H1 (cell line): ENCODE data around the gene CYB561D2. TPM values are rescaled to one million over a fixed set of nuclear protein-coding genes. Genes with fewer than 3 reads are reported as not detected.

ENCODE experiments used
- ASH2L ChIP-seq: fragments of 200-600, 300-600 bp; sonication (generic); IDR thresholded peaks from one replicate; pipeline ENCODE4 v1.7.1; 2017; ENCODE audit warnings: low read length
- CBX5 ChIP-seq: fragments of 300-800, 300-1000 bp; sonication (generic); IDR thresholded peaks from 2 replicates; pipeline ENCODE4 v1.7.1; 2016; ENCODE audit warnings: antibody characterized with exemption, low read length, low read depth
- CTBP2 ChIP-seq: IDR thresholded peaks from 2 replicates; pipeline ENCODE4 v1.7.0; 2011; ENCODE audit warnings: borderline replicate concordance, mild to moderate bottlenecking, moderate library complexity, mixed read lengths, low read length; ENCODE audit not compliant: insufficient read depth, insufficient read length
- HDAC2 ChIP-seq, 2 experiments: fragments of 300-600 bp in 1 of 2; sonication (generic) in 1 of 2; IDR thresholded peaks; 2 replicates each; pipeline ENCODE4 v1.6.1; 2011 to 2012; ENCODE audit warnings: low read depth in 2 of 2, low read length in 2 of 2, mild to moderate bottlenecking in 2 of 2, moderate library complexity in 2 of 2, borderline replicate concordance in 1 of 2, inconsistent platforms in 1 of 2
- JUN ChIP-seq: IDR thresholded peaks from 2 replicates; pipeline ENCODE4 v1.6.1; 2011; ENCODE audit warnings: low read depth, mild to moderate bottlenecking, improper control_type of control experiment, low read length
- TAF1 ChIP-seq: IDR thresholded peaks from 2 replicates; pipeline ENCODE4 v1.6.1; 2011; ENCODE audit warnings: mild to moderate bottlenecking, low read depth, low read length
- polyA plus RNA-seq, 7 experiments: library from polyadenylated mRNA; depleted of rRNA in 3 of 7; stranded (reverse) in 5 of 7; unstranded in 2 of 7; fragments of >200 nt in 5 of 7; fragments of 200-250 nt in 2 of 7; gene quantifications; 1 replicate in 5 of 7; 2 replicates in 1 of 7; 4 replicates in 1 of 7; pipeline versions ENCODE4 v1.2.1 to v1.2.3, GENCODE V29; 2011 to 2013; ENCODE audit warnings: missing spikeins in 2 of 7, mixed read lengths in 2 of 7
- total RNA-seq: library from RNA; stranded (reverse); fragmentation: NEBNext Ultra II Directional; extraction: Animal tissue kit (Norgen Biotek cat#: 25700); gene quantifications from 2 replicates; pipeline ENCODE4 v1.2.1, GENCODE V29; 2021

The CYB561D2 gene
- total and polyA plus RNA-seq, 2 of the 8 experiments (the other 6 are each of a cell fraction or from before 2014, with no cell fraction given) = 9.8 to 34.0 TPM

GRCh38 chr3:50314342-50314741, 36.3 kb upstream of the CYB561D2 start (continued):
- TF ChIP-seq CTBP2 (no peak), ASH2L (no peak), JUN (no peak), TAF1 (no peak), HDAC2 (IDR thresholded peaks at IDR 0.05; ENCODE audit: borderline replicate concordance in 1 of 2, low read depth in 2 of 2, low read length in 2 of 2) (no peak), CBX5 (no peak)
